ENCODE data around the gene LGR6. TPM values are rescaled to one million over a fixed set of nuclear protein-coding genes. Genes with fewer than 3 reads are reported as not detected.

Gene LGR6
- total and polyA plus RNA-seq, 2 of the 8 experiments (the other 6 are each of a cell fraction or from before 2014, with no cell fraction given) = 0.50 to 1.0 TPM

GRCh38 chr1:202362212-202362611, 168.6 kb downstream of the LGR6 start:
- WGBS, 2 experiments (ENCODE audit: extremely low coverage in 1 of 2, insufficient coverage in 1 of 2, insufficient read length in 1 of 2, insufficient replicate concordance in 2 of 2, low coverage in 1 of 2, low lambda C conversion rate in 2 of 2, missing lambda C conversion rate in 1 of 2) = 80% methylated on average over 2 of the region's 2 CpGs; no CpG with 5 or more reads in 1 of the 2 experiments
- Histone ChIP-seq H4K20me1 (replicated peaks in 1 of 2; ENCODE audit: control insufficient read depth in 1 of 2, insufficient read depth in 2 of 2, low read length in 2 of 2) (no peaks in the 10 kb centered on the region), H3K23ac (ENCODE audit: insufficient read length) (no peak overlapping the region), H3K18ac (ENCODE audit: extremely low read depth, low read length) (no peak overlapping the region), H3K4ac (replicated peaks; ENCODE audit: insufficient read length, low read depth, low read length) (peak overlapping the region; percentile 57), H3K79me2 (ENCODE audit: control insufficient read depth in 1 of 2, insufficient read depth in 2 of 2, low read length in 2 of 2) (peaks cover 0 to 42% of the 10 kb centered on the region in 2 experiments; a peak in 2 of 4 replicates), H2AK5ac (ENCODE audit: low read depth, low read length) (no peak overlapping the region), H2BK15ac (ENCODE audit: low read length) (no peak overlapping the region; the same call in 1 of the 2 replicates), H3K4me3 (ENCODE audit: extremely low read depth in 1 of 4, insufficient read depth in 2 of 4, low read depth in 3 of 4, low read length in 4 of 4) (peak overlapping the region in 1 of 4 experiments; percentile 48; a peak in 1 of 8 replicates), H3K56ac (replicated peaks; ENCODE audit: insufficient read length, low read depth, low read length) (no peak overlapping the region), H3K4me1 (replicated peaks in 1 of 4; ENCODE audit: control insufficient read depth in 3 of 4, insufficient read depth in 4 of 4, low read length in 3 of 4) (peaks cover 2 to 14% (median 11%) of the 10 kb centered on the region in 4 experiments), H2BK20ac (ENCODE audit: low read length) (peak overlapping the region; percentile 92; the same call in 1 of the 2 replicates), H3K9ac (replicated peaks in 1 of 4; ENCODE audit: extremely low read depth in 1 of 4, low read depth in 3 of 4, low read length in 3 of 4) (no peak overlapping the region), H3K4me2 (ENCODE audit: insufficient read depth in 1 of 2, low read depth in 2 of 2, low read length in 2 of 2) (peak overlapping the region; percentile 46 to 64; a peak in 3 of 4 replicates), H4K5ac (ENCODE audit: insufficient read length, low read depth, low read length) (peak overlapping the region; percentile 2), H3K79me1 (ENCODE audit: low read depth, low read length) (no peaks in the 10 kb centered on the region), H3K9me3 (ENCODE audit: insufficient read depth in 2 of 2, low read depth in 1 of 2, low read length in 1 of 2) (no peaks in the 10 kb centered on the region), H3K14ac (ENCODE audit: insufficient read length) (no peak overlapping the region), H4K91ac (replicated peaks; ENCODE audit: insufficient read length, low read length) (peak overlapping the region; percentile 75), H2BK120ac (replicated peaks; ENCODE audit: low read depth, low read length) (peak overlapping the region; percentile 80), H2BK12ac (ENCODE audit: low read depth, low read length) (no peak overlapping the region), H4K8ac (ENCODE audit: extremely low read depth, insufficient read depth, low read length) (no peak overlapping the region), H2BK5ac (ENCODE audit: low read depth, low read length) (peak overlapping the region; percentile 67; the same call in 1 of the 2 replicates), H3K36me3 (ENCODE audit: control insufficient read depth in 2 of 4, insufficient read depth in 4 of 4, low read length in 3 of 4) (no peaks in the 10 kb centered on the region), H3K27ac (ENCODE audit: low read depth, low read length) (peak overlapping the region; percentile 53; the same call in 1 of the 2 replicates), H3K27me3 (replicated peaks in 1 of 4; ENCODE audit: control insufficient read depth in 3 of 4, extremely low read depth in 1 of 4, insufficient read depth in 3 of 4, low read length in 3 of 4) (no peaks in the 10 kb centered on the region), H3K23me2 (ENCODE audit: low read depth, low read length) (no peaks in the 10 kb centered on the region), H2AFZ (ENCODE audit: low read length) (no peak overlapping the region)
- ChIA-PET POLR2A (ENCODE audit: partially characterized antibody) (interaction anchor here (1.1 to 2.1 kb wide), 3 partner anchors 8 to 14 kb away, joined by 3 to 6 read pairs (median 4); partner anchors contain the start of gene PPP1R12B), CTCF (ENCODE audit: partially characterized antibody) (interaction anchor here (0.7 kb wide), 1 partner anchor 88 kb away, joined by 3 read pairs; no protein-coding TSS in a partner anchor)
- FAIRE-seq (peak; percentile 13), DNase-seq (ENCODE audit: low read depth in 1 of 2, low spot score in 2 of 2) (no peak)
- TF ChIP-seq NRF1 (IDR thresholded peaks at IDR 0.05; ENCODE audit: low read depth, low read length) (no peak), HDAC2 (IDR thresholded peaks at IDR 0.05; ENCODE audit: borderline replicate concordance in 1 of 2, low read depth in 2 of 2, low read length in 2 of 2) (no peak), PHF8 (conservative IDR thresholded peaks at IDR 0.05; ENCODE audit: low read depth, low read length) (no peak), NANOG (IDR thresholded peaks at IDR 0.05; ENCODE audit: insufficient read depth, low read depth, low read length, poor library complexity, severe bottlenecking) (no peak), MAX (IDR thresholded peaks at IDR 0.05) (no peak)
